ENCODE measurements around the gene MUC5B. TPM values are rescaled to one million over a fixed set of nuclear protein-coding genes. Genes with fewer than 3 reads are reported as not detected.

Gene MUC5B
- polyA plus RNA-seq, 3 donors: 0.13 to 0.37 TPM; not detected in 1

- H3K27ac ChIP-seq (ENCODE audit: low read depth, low read length): no peak overlapping the region
- 87 to 91% (median 87%) methylated on average over 9 of the region's 9 CpGs for WGBS, 3 donors
These were observed 44.7 kb downstream of the MUC5B start for GRCh38 chr11:1267441-1268100.

DNA sequence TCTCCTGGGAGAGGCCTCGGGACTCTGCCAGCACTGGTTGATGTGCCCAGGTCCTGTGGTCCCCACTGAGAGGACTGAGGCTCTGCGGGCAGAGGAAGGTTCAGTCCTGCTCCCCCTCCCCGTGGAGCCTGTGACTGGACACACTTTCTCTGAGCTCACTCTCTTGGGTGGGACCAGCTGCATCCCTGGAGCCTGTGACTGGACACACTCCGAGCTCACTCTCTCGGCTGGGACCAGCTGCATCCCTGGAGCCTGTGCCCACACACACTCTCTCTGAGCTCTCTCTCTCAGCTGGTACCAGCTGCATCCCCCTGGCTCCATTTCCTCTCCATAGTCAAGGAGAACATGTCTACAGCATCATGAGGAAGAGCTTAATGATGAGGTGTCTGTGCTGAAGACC lies 47.1 kb downstream of the MUC5B start:
- WGBS, 3 donors: 85 to 95% (median 88%) methylated on average over 5 of the region's 5 CpGs
- H3K27ac ChIP-seq (ENCODE audit: low read depth, low read length): no peak overlapping the region

DNA sequence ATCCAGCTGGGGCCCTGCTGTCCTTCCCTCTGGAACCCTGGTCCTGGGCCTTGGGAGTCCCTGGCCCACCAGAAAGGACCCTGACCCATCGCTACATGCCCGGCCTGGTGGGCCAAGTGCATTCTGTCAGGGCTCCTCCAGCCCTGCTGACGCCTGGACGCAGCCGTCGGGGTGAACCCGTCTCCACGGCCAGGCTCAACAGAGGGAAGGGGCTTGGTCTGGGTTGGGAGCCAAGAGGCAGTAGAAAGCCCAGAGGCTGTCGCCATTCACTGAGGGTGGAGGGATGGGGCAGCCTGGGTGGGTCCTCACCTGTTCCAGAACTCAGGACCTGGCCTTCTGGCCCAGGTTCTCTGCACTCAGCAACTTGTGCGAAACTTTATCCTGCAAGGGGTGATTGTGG lies 47.6 kb downstream of the MUC5B start:
- WGBS, 3 donors: 91 to 93% (median 92%) methylated on average over 10 of the region's 10 CpGs
- no peak overlapping the region for H3K27ac ChIP-seq (ENCODE audit: low read depth, low read length)

DNA sequence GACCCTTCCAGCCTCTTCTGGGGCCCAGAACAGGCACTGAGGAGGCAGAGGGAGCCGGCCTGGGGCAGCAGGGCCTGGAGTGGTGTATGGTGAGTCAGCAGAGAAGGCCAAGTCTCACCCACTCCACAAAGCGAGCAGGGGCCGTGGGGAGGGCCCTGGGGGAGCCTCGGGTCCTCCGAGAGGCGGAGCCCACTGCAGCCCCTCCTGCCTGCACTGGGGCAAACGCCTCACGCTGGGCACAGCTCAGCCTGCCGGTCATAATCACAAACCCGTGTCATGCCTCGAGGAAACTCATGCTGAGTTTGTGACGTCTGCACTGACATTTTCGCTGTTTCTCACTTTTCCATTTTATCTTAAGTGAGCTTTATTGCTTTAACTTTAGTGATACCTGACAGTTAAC lies 48.1 kb downstream of the MUC5B start:
- no peak overlapping the region for H3K27ac ChIP-seq (ENCODE audit: low read depth, low read length)
- 68 to 73% (median 69%) methylated on average over 13 of the region's 13 CpGs for WGBS, 3 donors

GRCh38 chr11:1271406-1271805 lies 48.5 kb downstream of the MUC5B start:
- H3K27ac ChIP-seq (ENCODE audit: low read depth, low read length): no peak overlapping the region
- whole genome bisulfite sequencing, 3 donors: 82 to 84% (median 83%) methylated on average over 9 of the region's 9 CpGs

- no peak overlapping the region for H3K27ac ChIP-seq (ENCODE audit: low read depth, low read length)
- WGBS, 3 donors: 85 to 93% (median 90%) methylated on average over 26 to 30 of the region's 30 CpGs
These were observed 49.1 kb downstream of the MUC5B start for GRCh38 chr11:1271927-1272326.

- H3K27ac ChIP-seq (ENCODE audit: low read depth, low read length): no peak overlapping the region
- WGBS, 3 donors: 86 to 93% (median 90%) methylated on average over 29 to 30 of the region's 30 CpGs
These were observed 49.7 kb downstream of the MUC5B start for GRCh38 chr11:1272531-1272930.

DNA sequence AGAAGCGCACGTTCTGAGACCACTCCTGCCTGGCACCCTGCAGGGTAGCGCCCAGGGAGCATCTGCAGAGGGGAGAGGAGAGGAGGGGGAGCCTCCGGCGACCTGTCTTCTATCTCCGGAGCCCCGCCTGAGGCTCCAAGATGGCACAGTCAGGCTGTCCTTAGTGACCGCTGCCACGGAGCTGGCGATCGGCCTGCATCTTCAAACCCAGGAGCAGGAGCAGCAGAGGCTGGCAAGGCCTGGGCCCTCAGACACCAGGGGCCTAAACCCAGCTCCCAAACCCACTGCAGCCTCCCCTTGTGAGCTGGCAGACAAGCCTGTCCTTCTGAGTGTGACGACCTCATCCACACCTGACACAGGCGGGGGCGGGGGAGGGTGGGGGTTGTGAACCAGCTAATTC lies 51.6 kb downstream of the MUC5B start:
- H3K27ac ChIP-seq (ENCODE audit: low read depth, low read length): no peak overlapping the region
- 91 to 93% (median 93%) methylated on average over 14 of the region's 14 CpGs for WGBS, 3 donors

DNA sequence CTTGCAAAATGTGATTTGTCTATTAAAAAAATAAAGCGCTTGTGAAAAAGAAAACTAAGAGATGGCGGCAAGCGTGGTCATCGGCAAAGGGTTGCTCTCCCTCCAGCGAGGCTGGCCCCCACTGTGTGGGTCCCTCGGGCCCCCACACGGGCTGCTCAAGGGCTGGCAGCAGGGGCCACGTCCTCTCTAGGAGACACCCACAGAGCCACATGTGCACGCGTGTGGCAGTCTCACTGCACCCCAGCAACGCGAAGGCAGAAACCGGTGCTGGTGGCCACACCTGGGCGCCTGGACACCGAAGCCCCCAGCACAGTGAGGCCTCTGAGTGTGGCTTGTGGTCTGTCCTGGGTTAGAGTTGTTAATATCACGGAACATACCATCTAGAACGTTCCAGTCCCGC lies 52.2 kb downstream of the MUC5B start:
- no peak overlapping the region for H3K27ac ChIP-seq (ENCODE audit: low read depth, low read length)
- 89 to 90% (median 90%) methylated on average over 18 of the region's 18 CpGs for WGBS, 3 donors

DNA sequence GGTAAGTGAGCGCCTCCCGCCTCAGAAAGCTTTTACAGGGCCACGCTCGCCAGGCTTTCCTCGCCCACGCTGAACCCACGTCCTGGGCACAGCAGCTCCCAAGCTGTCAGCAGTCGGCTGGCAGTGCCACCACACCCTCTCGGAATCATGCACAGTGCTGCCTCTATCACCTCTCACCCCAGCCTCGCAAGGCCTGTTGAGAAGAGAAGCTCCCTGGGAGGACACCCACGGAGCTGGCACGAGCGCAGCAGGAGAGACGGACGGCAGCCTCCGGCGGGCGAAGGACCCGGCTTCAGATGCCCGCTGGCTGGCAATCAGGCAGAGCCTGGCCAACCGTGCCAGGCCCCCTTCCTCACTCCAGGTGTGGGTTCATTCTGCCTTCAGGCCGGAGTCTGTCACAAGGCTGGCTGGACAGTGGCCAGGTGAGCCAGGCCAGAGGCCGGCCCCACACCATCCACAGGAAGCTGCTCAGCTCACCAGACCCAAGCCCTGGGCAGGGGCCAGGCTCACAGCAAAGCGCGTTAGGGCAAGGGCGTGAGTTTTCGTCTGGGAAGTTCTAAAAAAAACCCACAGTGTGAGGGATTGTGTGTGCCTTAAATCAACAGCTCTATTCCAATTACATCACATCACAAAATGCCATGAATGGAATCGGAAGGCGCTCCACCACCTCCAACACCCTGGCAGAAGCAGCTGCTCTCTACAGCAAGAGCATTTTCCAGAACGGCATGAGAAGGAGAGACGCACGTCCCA lies 53.4 kb downstream of the MUC5B start:
- H3K27ac ChIP-seq (ENCODE audit: low read depth, low read length): no peak overlapping the region
- 82 to 88% (median 83%) methylated on average over 30 to 32 of the region's 32 CpGs for WGBS, 3 donors

- H3K27ac ChIP-seq (ENCODE audit: low read depth, low read length): no peak overlapping the region
These were observed 54.2 kb downstream of the MUC5B start for GRCh38 chr11:1276866-1277615.

GRCh38 chr11:1277936-1278512 lies 55.2 kb downstream of the MUC5B start:
- H3K27ac ChIP-seq (ENCODE audit: low read depth, low read length): no peak overlapping the region
- 92 to 94% (median 93%) methylated on average over 27 of the region's 27 CpGs for WGBS, 3 donors

More at GRCh38 chr11:1276866-1277615, 54.2 kb downstream of the MUC5B start:
- 90 to 92% (median 92%) methylated on average over 37 of the region's 37 CpGs for WGBS, 3 donors

GRCh38 chr11:1278766-1279673 lies 56.2 kb downstream of the MUC5B start:
- no peak overlapping the region for H3K27ac ChIP-seq (ENCODE audit: low read depth, low read length)
- 93 to 95% (median 93%) methylated on average over 40 of the region's 40 CpGs for WGBS, 3 donors

DNA sequence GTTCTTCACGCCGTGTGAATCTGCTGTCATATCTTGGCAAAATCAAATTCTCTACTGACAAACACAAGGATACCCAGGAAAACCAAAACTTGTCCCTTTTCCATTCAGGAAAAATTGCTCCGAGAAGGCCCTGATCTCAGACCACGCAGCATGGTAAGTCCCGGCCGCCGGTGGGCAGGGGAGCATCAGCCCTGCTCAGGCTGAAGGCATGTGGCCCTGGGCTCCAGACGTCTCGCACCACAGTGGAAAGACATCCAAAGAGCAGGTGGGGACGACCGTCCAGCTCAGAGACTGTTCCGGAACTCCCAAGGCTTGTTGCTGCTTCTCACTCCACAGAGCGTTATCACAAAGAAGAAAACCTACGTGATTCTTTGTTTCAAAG lies 56.8 kb downstream of the MUC5B start:
- 93 to 94% (median 94%) methylated on average over 14 of the region's 14 CpGs for WGBS, 3 donors
- H3K27ac ChIP-seq (ENCODE audit: low read depth, low read length): no peak overlapping the region

- H3K27ac ChIP-seq (ENCODE audit: low read depth, low read length): no peak overlapping the region
- 88 to 94% (median 93%) methylated on average over 43 to 46 of the region's 46 CpGs for WGBS, 3 donors
These were observed 57.5 kb downstream of the MUC5B start for GRCh38 chr11:1280116-1281035.

DNA sequence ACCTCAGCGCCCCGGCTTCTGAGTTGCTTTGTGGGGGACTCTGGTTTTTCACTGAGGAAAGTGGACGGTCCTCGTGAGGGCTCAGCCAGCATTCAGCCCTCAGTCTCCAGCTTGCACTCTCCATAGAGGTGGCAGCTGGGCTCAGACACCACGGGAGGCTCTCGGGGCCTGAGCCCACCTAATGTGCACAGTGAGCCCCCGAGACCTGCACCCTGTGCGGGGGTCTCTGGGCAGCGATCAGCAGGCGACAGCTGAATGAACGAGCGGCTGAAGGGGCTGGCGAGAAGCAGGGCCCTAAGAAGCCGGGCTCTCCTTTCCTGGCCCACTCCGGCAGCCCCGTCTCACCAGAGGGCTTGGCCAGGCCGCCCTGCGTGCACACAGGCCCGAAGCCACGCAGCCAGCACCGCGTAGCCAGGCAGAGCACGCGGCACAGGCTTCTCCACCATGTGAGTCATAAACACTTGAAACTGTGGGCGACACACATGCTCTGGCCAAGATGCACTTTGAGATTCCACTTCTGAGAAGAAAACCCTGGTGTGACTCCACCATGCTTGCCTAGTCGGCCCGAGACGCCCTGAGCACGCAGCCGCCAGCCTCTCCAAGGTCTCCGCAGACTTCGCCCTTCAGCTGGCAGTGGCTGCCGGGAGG lies 58.6 kb downstream of the MUC5B start:
- no peak overlapping the region for H3K27ac ChIP-seq (ENCODE audit: low read depth, low read length)
- 82 to 89% (median 89%) methylated on average over 33 of the region's 33 CpGs for WGBS, 3 donors

DNA sequence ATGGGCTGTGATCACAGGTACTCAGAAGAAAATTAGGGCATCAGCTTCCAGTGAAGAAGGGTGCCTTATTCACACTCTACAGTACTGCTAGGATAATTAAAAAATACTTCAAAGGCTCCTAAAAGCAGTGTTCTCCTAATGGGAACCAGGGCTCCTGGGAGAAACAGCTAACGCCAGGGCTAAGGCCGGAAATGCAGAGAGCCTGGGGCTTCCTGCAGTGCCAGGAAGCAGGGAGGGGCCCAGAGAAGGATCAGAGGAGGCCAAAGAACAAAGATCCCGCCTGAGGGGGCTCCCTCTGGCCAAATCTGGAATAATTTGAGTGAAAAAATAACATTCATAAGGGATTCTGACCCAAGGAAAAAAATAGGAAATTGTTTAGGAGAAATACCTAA lies 59.1 kb downstream of the MUC5B start:
- WGBS, 3 donors: 38 to 60% (median 49%) methylated on average over 3 of the region's 3 CpGs

More for the DNA sequence above, 59.1 kb downstream of the MUC5B start:
- H3K27ac ChIP-seq (ENCODE audit: low read depth, low read length): no peak overlapping the region
